ENCODE measurements around the gene PIR.

Gene PIR

GRCh38 chrX:15493118-15493962 is at the start of gene PIR:
PIR (minus strand) TSS chrX:15493333; CDS start chrX:15491257, 2,076 bp downstream.
- peak; percentile 66 to 79 for DNase-seq

- no peak for DNase-seq
Observed at GRCh38 chrX:15530318-15530717, 37.2 kb upstream of the PIR start.

DNA sequence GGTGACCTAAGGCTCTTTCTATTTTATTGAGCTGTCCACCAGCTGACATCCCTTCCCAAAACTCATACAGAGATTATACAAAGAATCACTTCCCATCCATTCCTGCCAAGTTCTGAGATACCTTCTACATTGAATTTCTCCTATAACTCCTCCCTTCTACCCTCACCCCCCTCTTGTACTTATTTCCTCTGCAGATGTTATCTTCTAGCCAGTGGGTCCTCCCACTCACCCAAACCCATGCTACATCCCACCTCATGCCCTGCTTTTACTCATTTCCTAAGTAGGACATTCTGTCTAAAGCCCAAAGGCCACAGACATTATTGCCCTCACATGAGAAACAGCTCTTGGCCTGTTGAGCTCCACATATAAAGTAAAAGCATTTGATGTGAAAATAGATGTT is 36.0 kb upstream of the PIR start:
- no peak for DNase-seq

- DNase-seq: no peak
Observed at GRCh38 chrX:15525664-15526416, 32.7 kb upstream of the PIR start.

DNA sequence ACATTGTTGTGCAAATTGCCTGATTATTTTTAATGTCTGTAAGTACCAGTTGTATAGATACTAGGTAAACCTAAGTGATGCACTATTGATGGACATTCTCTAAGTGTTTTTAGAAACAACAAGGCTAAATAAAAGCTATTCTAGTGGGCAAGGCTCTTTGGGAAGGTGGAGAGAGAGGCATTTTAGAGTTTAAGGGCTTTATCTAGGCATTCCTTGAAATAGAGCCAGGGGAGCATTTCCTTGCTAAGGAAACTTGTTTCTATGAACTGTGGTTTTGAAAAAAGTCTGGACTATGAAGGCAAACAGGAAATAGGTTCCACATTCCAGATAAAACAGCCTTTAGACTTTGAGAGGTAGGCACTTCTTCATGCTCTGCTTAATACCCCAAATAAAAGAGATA is 31.3 kb upstream of the PIR start:
- no peak for DNase-seq

DNA sequence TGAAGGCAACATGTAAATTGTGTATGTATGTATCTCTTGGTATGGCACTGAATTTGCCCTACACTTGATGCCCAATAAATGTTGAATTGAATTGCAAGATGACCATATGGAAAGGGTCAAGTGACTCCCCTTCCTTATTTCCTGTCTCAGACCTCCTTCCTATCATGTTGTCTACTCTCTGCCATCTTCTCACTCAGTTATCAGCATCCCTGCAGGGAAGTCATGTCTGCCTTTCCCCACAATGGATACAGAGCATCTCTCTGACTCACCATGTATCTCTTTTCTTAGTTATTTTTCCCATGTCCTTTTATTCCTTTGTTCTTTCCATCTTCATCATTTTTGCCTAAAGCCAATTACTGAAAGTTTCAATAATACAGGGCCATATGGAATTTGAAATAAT is 30.0 kb upstream of the PIR start:
- no peak for DNase-seq

- no peak for DNase-seq
Observed at GRCh38 chrX:15522464-15522863, 29.3 kb upstream of the PIR start.

DNA sequence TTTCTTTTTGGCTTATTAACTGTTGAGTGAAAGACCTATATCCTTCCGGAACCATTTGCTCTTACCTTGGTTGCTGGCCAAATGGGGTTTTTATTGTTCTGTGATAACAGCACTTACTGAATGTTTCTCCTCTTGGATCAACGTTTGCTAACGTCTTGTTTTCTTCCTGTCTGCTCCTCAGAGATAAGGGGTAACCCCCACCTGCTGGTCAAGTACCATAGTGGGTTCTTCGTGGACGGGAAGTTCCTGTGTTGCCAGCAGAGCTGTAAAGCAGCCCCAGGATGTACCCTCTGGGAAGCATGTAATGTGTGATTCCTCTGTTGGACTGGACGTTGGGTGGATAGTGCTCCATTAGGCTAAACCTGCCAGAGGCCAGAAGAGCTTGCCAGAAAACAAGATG is 22.8 kb upstream of the PIR start:
- DNase-seq: no peak

- no peak for DNase-seq
Observed at GRCh38 chrX:15514279-15514678, 21.1 kb upstream of the PIR start.

- no peak for DNase-seq
Observed at GRCh38 chrX:15512401-15512965, 19.4 kb upstream of the PIR start.

DNA sequence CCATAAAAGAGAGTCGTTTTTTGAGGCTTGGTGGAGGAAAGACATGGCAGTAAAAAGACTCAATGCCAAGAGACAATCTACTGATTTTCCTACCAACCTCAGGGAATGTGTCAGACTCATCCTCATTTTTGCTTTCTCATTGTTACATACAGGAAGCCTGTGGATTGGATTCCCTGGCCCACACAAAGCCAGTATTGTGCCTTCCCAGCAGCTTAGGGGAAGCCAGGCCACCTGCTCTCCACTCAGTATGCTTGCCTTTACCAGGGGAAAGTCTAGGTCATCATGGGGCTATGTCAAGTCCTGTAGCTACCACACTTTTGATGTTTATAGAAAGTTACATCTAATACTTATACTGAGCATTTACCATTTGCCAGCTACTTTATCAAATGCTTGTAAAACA is 18.4 kb upstream of the PIR start:
- no peak for DNase-seq

DNA sequence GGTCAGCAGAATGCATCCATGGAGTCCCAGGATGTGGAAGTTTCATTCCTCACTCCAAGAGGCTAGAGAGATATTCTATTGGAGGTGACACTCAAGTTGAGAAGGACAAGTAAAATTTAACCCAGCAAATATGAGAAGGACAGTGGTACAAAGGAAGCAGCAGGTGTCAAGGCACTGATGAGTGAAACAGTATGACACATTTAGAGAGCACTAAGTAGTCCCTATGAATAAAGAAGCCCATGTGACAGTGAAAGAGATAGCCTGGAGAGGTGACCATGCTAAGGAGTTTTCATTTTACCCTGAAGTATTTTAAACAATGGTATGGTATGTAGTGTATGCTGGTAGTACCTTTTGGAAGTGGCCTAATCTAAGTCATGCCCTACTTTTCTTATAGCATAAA is 16.7 kb upstream of the PIR start:
- DNase-seq: no peak

DNA sequence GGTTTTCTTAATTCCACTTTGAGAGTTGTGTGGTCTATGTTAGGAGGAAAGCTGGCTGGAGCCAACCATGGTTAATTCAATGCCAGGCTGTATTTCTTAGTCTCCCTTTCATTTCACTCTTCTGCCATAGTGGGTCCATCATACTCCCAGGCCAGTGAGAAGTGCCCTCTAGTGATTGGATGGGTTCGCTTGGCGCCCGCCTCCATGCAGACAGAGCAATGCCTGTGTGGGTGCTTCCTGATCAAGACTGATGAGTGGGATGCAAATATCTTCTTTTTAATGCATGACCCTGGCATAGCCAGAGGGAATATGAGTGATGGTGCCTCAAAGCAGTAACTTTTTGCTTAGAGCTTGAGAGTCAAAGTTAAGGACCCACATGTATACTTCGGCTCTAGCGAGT is 13.9 kb upstream of the PIR start:
- DNase-seq: no peak

DNA sequence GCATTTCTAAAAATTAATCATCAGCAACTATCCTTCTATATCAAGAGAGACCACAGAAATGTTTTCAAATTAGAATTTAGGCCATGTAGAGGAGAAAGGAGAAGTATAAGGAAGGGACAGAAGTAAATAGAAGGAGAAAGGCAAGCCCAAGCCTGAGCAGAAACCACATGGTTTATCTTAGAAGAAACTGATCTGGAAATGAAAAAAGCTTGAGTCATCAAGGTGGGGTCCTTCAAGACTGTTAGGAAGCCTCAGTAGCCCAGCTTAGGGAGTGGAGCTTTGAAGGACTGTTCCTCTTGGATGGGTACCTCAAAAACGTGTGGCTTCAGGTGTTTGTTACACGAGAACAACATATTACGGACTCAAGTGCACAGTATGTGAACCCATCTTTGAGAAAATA is 12.0 kb upstream of the PIR start:
- no peak for DNase-seq

GRCh38 chrX:15504661-15505060 is 11.5 kb upstream of the PIR start:
- no peak for DNase-seq

GRCh38 chrX:15501506-15501905 is 8.4 kb upstream of the PIR start:
- DNase-seq: no peak

DNA sequence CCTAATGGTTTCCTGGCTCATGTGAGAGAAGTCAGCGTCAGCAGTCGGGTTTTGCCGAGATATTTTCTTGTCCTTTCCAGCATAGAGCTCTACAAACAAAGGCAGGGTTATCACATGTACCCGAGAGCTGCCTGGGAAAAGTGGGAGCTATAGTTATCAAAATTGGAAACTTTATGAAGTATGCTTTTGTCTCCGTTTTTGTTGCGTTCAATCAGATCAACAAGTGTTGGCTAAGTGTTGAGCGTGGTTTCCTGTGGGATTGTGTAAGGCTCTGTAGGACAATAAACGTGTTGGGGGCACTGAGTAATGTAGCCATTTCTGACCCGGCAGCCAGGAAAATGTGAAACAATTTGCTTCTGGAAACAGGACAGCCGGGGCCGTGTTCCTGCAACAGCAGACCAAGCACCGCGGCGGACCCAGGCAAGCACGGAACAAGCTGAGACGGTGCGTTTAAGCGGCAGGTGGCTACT is 7.4 kb upstream of the PIR start, which contains the start of gene BMX:
BMX (plus strand) TSS at position 311 of the 470 bp plus-strand sequence. CDS start 7,547 bp downstream, outside the sequence.
- no peak for DNase-seq

DNA sequence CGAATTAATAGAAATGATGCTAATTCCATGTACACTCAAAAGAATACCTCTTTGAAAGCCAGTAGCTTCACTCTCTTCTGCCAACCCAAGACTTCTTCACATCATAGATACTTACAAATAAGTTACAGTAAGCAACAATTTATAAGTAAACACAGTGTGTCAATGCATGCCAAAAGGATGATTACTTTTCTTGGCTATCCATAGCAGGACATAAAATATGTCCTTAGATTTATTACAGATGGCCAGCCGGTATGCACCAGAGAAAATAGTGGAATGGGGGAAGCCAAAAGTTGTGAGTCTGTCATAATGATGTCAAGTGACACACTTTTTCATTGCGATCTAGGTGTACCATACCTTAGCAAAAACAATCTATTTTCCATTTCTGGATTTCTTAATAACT is 6.8 kb upstream of the PIR start:
- DNase-seq: no peak

DNA sequence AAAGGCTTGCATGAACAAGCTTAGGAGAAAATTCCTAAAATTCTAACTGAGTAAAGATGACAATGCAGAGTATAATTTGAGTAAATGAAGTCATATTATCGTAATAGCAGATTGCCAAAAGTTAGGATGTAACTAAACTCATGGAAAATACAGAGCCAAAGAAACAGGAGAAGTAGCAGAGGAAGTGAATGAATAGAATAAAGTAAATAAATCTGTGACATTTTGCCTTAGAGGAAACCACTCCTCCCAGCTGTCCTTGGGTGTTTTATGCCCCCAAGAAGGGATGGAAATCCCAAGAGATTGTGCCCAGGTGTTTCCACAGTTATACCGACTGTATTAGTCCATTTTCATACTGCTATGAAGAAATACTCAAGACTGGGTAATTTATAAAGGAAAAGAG is 5.6 kb upstream of the PIR start:
- DNase-seq: no peak

- peak; percentile 49 to 59 for DNase-seq
Observed at GRCh38 chrX:15497865-15498264, 4.7 kb upstream of the PIR start.

DNA sequence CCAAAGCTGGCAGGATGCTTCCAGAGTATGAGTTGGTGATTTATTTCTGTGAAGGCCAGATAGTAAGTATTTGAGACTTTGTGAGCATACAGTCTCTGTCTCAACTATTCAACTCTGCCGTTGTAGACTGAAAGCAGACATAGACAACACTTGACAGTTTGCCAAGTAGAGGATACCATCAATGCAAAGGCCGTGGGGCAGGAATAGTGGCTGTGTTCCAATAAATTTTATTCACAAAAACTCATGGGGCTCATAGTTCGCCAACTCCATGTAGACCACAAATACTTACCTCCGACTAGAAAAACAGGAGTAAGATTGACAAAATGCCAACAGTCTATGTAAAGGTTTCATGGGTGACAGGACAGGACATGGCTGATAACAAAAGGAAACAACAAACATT is 3.7 kb upstream of the PIR start:
- DNase-seq: no peak

DNA sequence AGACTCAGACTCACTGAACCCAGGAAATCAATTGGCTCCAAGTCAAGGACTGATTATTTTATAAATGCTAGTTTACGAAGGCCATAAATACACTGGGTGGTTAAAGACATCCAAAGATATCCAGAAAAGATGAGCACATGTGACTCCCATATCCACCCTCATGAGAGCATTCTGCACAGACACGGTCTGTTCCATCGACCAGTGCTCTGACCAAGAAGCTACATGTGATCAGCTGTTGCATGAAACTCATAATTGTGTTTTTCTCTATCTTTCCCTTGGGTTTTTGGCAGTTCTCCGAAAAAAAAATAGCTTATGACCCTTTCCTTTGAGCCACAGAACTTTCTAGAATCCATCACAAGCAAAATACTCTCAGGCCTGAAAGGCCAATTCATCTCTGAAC is 2.7 kb upstream of the PIR start:
- no peak for DNase-seq

DNA sequence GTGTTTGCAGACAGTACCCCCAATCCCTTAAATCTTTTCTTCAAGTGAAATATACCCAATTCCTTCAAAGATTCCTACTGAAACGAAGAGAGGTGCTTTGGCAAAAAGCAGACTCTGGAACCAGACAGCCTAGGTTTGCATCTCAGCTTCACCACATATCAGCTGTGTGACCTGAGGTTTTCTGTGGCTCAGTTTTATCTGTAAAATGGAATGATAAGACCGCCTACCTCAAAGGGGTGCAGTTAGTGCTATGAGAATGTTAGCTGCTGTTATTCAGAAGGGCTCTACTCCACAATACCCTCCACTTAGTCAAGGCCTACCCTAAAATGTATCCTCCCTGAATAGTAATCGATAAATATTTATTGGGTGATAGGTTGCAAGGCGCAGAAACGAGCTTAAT is 664 bp downstream of the PIR start:
- no peak for DNase-seq

DNA sequence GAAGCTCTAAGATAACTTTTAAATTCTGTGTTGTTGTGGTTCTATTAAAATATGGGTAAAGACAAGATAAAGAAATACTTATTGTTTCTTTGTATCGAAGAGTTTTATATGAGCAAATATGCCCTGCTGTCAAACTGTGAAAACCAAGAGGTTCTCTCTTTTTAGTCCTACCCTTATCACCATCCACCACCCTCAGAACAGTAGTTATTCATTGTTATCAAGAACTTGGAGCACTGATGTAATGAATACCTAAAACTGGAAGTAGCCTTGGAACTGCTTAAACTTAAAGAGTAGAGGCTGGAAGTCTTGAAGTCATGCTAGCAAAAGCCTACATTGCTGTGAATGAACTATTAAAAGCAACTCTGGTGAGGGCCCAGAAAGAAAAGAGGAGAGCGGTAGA is 9.2 kb downstream of the PIR start:
- DNase-seq: no peak
